Measurements from ENCODE around the gene GLIPR2.
"Not testable (repeated sequence)": the region's sequence is repeated elsewhere in the genome, so short reads cannot be mapped to it uniquely, and the experiment has no call there.

The GLIPR2 gene

GRCh38 chr9:36136272-36136893, at the start of gene GLIPR2:
GLIPR2 (plus strand) TSS chr9:36136733; CDS start chr9:36136779, 46 bp downstream.
- in situ Hi-C loops (cut with MboI; ENCODE audit: low sequenced_read_pairs): no loop called here

- in situ Hi-C loops (cut with MboI; ENCODE audit: low sequenced_read_pairs): not testable (repeated sequence)
These were observed 49.5 kb upstream of the GLIPR2 start for GRCh38 chr9:36087054-36087453.

GRCh38 chr9:36088020-36088419, 48.5 kb upstream of the GLIPR2 start:
- in situ Hi-C loops (cut with MboI; ENCODE audit: low sequenced_read_pairs): no loop called here

GRCh38 chr9:36091026-36091953, 45.2 kb upstream of the GLIPR2 start:
- in situ Hi-C loops (cut with MboI; ENCODE audit: low sequenced_read_pairs): no loop called here

- in situ Hi-C loops (cut with MboI; ENCODE audit: low sequenced_read_pairs): no loop called here
These were observed 44.5 kb upstream of the GLIPR2 start for GRCh38 chr9:36092014-36092413.

GRCh38 chr9:36092509-36093215, 43.9 kb upstream of the GLIPR2 start:
- in situ Hi-C loops (cut with MboI; ENCODE audit: low sequenced_read_pairs): no loop called here

- in situ Hi-C loops (cut with MboI; ENCODE audit: low sequenced_read_pairs): no loop called here
These were observed 43.1 kb upstream of the GLIPR2 start for GRCh38 chr9:36093384-36093783.

GRCh38 chr9:36099718-36100117, 36.8 kb upstream of the GLIPR2 start:
- in situ Hi-C loops (cut with MboI; ENCODE audit: low sequenced_read_pairs): no loop called here

GRCh38 chr9:36100532-36100931, 36.0 kb upstream of the GLIPR2 start:
- in situ Hi-C loops (cut with MboI; ENCODE audit: low sequenced_read_pairs): no loop called here

GRCh38 chr9:36101916-36102741, 34.4 kb upstream of the GLIPR2 start:
- in situ Hi-C loops (cut with MboI; ENCODE audit: low sequenced_read_pairs): no loop called here

- in situ Hi-C loops (cut with MboI; ENCODE audit: low sequenced_read_pairs): no loop called here
These were observed 33.6 kb upstream of the GLIPR2 start for GRCh38 chr9:36102742-36103495.

- in situ Hi-C loops (cut with MboI; ENCODE audit: low sequenced_read_pairs): no loop called here
These were observed 27.5 kb upstream of the GLIPR2 start for GRCh38 chr9:36109071-36109470.

- in situ Hi-C loops (cut with MboI; ENCODE audit: low sequenced_read_pairs): no loop called here
These were observed 26.1 kb upstream of the GLIPR2 start for GRCh38 chr9:36110434-36110833.

- in situ Hi-C loops (cut with MboI; ENCODE audit: low sequenced_read_pairs): no loop called here
These were observed 24.0 kb upstream of the GLIPR2 start for GRCh38 chr9:36112516-36112915.

GRCh38 chr9:36113999-36114398, 22.5 kb upstream of the GLIPR2 start:
- in situ Hi-C loops (cut with MboI; ENCODE audit: low sequenced_read_pairs): no loop called here

- in situ Hi-C loops (cut with MboI; ENCODE audit: low sequenced_read_pairs): no loop called here
These were observed 19.9 kb upstream of the GLIPR2 start for GRCh38 chr9:36116593-36116992.

- in situ Hi-C loops (cut with MboI; ENCODE audit: low sequenced_read_pairs): no loop called here
These were observed 18.3 kb upstream of the GLIPR2 start for GRCh38 chr9:36118201-36118600.

GRCh38 chr9:36118706-36119105, 17.8 kb upstream of the GLIPR2 start:
- in situ Hi-C loops (cut with MboI; ENCODE audit: low sequenced_read_pairs): no loop called here

GRCh38 chr9:36119476-36119875, 17.1 kb upstream of the GLIPR2 start:
- in situ Hi-C loops (cut with MboI; ENCODE audit: low sequenced_read_pairs): no loop called here

GRCh38 chr9:36120705-36121104, 15.8 kb upstream of the GLIPR2 start:
- in situ Hi-C loops (cut with MboI; ENCODE audit: low sequenced_read_pairs): no loop called here

All from hTERT RPE-1 (cell line).